ENCODE measurements around the gene OR10P1. TPM values are rescaled to one million over a fixed set of nuclear protein-coding genes. Genes with fewer than 3 reads are reported as not detected.

OR10P1 gene
- total RNA-seq, 2 donors from 2014 or later: not detected

- Histone ChIP-seq H3K27ac (no peak overlapping the region), H3K27me3 (replicated peaks; ENCODE audit: insufficient read depth) (no peaks in the 10 kb centered on the region), H3K9me3 (no peaks in the 10 kb centered on the region), H3K36me3 (no peaks in the 10 kb centered on the region), H3K4me3 (no peak overlapping the region), H3K4me1 (replicated peaks) (no peaks in the 10 kb centered on the region)
- no peak for TF ChIP-seq CTCF (IDR thresholded peaks at IDR 0.05)
- no peak for TF ChIP-seq POLR2A (IDR thresholded peaks at IDR 0.05)
- no peak for TF ChIP-seq POLR2AphosphoS5 (IDR thresholded peaks at IDR 0.05)
- DNase-seq (ENCODE audit: low spot score): no peak
- intact Hi-C loops (cut with DNase I): no loop called here
- 70% methylated on average over 3 of the region's 3 CpGs for WGBS
Observed at GRCh38 chr12:55629058-55629841, 7.4 kb upstream of the OR10P1 start.

- no peaks in the 10 kb centered on the region for H3K27me3 ChIP-seq (replicated peaks; ENCODE audit: insufficient read depth)
- no peak for TF ChIP-seq POLR2AphosphoS5 (IDR thresholded peaks at IDR 0.05)
- no peak for TF ChIP-seq CTCF (IDR thresholded peaks at IDR 0.05)
- no peak for TF ChIP-seq POLR2A (IDR thresholded peaks at IDR 0.05)
- WGBS: 40% methylated on average over 1 of the region's 1 CpG
- no peak overlapping the region for H3K27ac ChIP-seq
- intact Hi-C loops (cut with DNase I): no loop called here
- H3K9me3 ChIP-seq: no peaks in the 10 kb centered on the region
- no peak overlapping the region for H3K4me3 ChIP-seq
- H3K36me3 ChIP-seq: no peaks in the 10 kb centered on the region
- H3K4me1 ChIP-seq (replicated peaks): no peaks in the 10 kb centered on the region
- DNase-seq (ENCODE audit: low spot score): no peak
Observed at GRCh38 chr12:55631056-55631455, 5.6 kb upstream of the OR10P1 start.

- intact Hi-C loops (cut with DNase I): no loop called here
- H3K36me3 ChIP-seq: no peaks in the 10 kb centered on the region
- WGBS: 74% methylated on average over 4 of the region's 5 CpGs
Observed at GRCh38 chr12:55631733-55632132, 5.0 kb upstream of the OR10P1 start.

GRCh38 chr12:55633151-55633550, 3.5 kb upstream of the OR10P1 start:
- no peaks in the 10 kb centered on the region for H3K9me3 ChIP-seq
- no peaks in the 10 kb centered on the region for H3K36me3 ChIP-seq
- no peaks in the 10 kb centered on the region for H3K27me3 ChIP-seq (replicated peaks; ENCODE audit: insufficient read depth)
- intact Hi-C loops (cut with DNase I): no loop called here
- no peak for DNase-seq (ENCODE audit: low spot score)
- H3K4me3 ChIP-seq: no peak overlapping the region
- H3K4me1 ChIP-seq (replicated peaks): no peaks in the 10 kb centered on the region
- H3K27ac ChIP-seq: no peak overlapping the region
- TF ChIP-seq POLR2A (IDR thresholded peaks at IDR 0.05): no peak
- TF ChIP-seq POLR2AphosphoS5 (IDR thresholded peaks at IDR 0.05): no peak
- no peak for TF ChIP-seq CTCF (IDR thresholded peaks at IDR 0.05)
- WGBS: 77% methylated on average over 4 of the region's 4 CpGs

More at GRCh38 chr12:55631733-55632132, 5.0 kb upstream of the OR10P1 start:
- TF ChIP-seq POLR2A (IDR thresholded peaks at IDR 0.05) (no peak), CTCF (IDR thresholded peaks at IDR 0.05) (no peak), POLR2AphosphoS5 (IDR thresholded peaks at IDR 0.05) (no peak)
- Histone ChIP-seq H3K9me3 (no peaks in the 10 kb centered on the region), H3K4me3 (no peak overlapping the region), H3K4me1 (replicated peaks) (no peaks in the 10 kb centered on the region), H3K27ac (no peak overlapping the region), H3K27me3 (replicated peaks; ENCODE audit: insufficient read depth) (no peaks in the 10 kb centered on the region)
- DNase-seq (ENCODE audit: low spot score): no peak

- Histone ChIP-seq H3K27ac (no peak overlapping the region), H3K4me1 (replicated peaks) (no peaks in the 10 kb centered on the region), H3K27me3 (replicated peaks; ENCODE audit: insufficient read depth) (no peaks in the 10 kb centered on the region), H3K36me3 (no peaks in the 10 kb centered on the region), H3K9me3 (no peaks in the 10 kb centered on the region), H3K4me3 (no peak overlapping the region)
- intact Hi-C loops (cut with DNase I): no loop called here
- TF ChIP-seq POLR2A (IDR thresholded peaks at IDR 0.05) (no peak), CTCF (IDR thresholded peaks at IDR 0.05) (no peak), POLR2AphosphoS5 (IDR thresholded peaks at IDR 0.05) (no peak)
- WGBS: 95% methylated on average over 6 of the region's 6 CpGs
- no peak for DNase-seq (ENCODE audit: low spot score)
Observed at GRCh38 chr12:55636116-55636655, 506 bp upstream of the OR10P1 start.

All from prostate gland (tissue), 2 donors.